CD4-positive, CD25-positive, alpha-beta regulatory T cell (primary cell): Measurements from ENCODE around the gene RIPK1. TPM values are rescaled to one million over a fixed set of nuclear protein-coding genes. Genes with fewer than 3 reads are reported as not detected.
"Not testable (repeated sequence)": the region's sequence is repeated elsewhere in the genome, so short reads cannot be mapped to it uniquely, and the experiment has no call there.

Source experiments
- ATAC-seq, 2 donors: fragments of 150-1000 bp; cut with Tn5 transposase; one replicate each; pipeline ENCODE4 v1.10.0; 2021; ENCODE audit warnings: low read depth in 2 of 2, moderate number of reproducible peaks in 2 of 2, moderate library complexity in 1 of 2
- DNase-seq, 3 donors: peaks; one replicate each; pipeline versions ENCODE4 v3.0.0 to v3.0.0-alpha.2; 2012 to 2022; ENCODE audit warnings: mixed read lengths in 1 of 3
- H3K27ac ChIP-seq: one replicate; pipeline ENCODE4 v1.7.0; 2013; ENCODE audit warnings: mild to moderate bottlenecking, low read length; ENCODE audit not compliant: insufficient read depth, poor library complexity, severe bottlenecking
- H3K27me3 ChIP-seq: one replicate; pipeline ENCODE4 v1.7.0; 2013; ENCODE audit warnings: low read length; ENCODE audit not compliant: control insufficient read depth, insufficient read depth
- H3K36me3 ChIP-seq: one replicate; pipeline ENCODE4 v1.7.0; 2013; ENCODE audit warnings: mild to moderate bottlenecking, low read length, moderate library complexity; ENCODE audit not compliant: control insufficient read depth, insufficient read depth
- H3K4me1 ChIP-seq: 2 replicates; pipeline ENCODE4 v1.7.0; 2013; ENCODE audit warnings: mild to moderate bottlenecking, low read length; ENCODE audit not compliant: insufficient read depth, control insufficient read depth, poor library complexity, severe bottlenecking
- H3K4me3 ChIP-seq: one replicate; pipeline ENCODE4 v1.7.0; 2013; ENCODE audit warnings: low read depth, mild to moderate bottlenecking, low read length, moderate library complexity
- H3K9me3 ChIP-seq, 2 experiments: 1 replicate in 1 of 2; 2 replicates in 1 of 2; pipeline ENCODE4 v1.7.0; 2013; ENCODE audit warnings: low read length in 2 of 2, mild to moderate bottlenecking in 1 of 2, moderate library complexity in 1 of 2; ENCODE audit not compliant: control insufficient read depth in 2 of 2
- H3K27ac Mint-ChIP-seq, 3 donors: one replicate each; pipeline ENCODE4 v1.8.0; 2020 to 2022; ENCODE audit warnings: mild to moderate bottlenecking in 3 of 3, mixed read lengths in 3 of 3, moderate library complexity in 2 of 3
- H3K27me3 Mint-ChIP-seq: one replicate; pipeline ENCODE4 v1.8.0; 2022; ENCODE audit warnings: mild to moderate bottlenecking, mixed read lengths
- H3K36me3 Mint-ChIP-seq: one replicate; pipeline ENCODE4 v1.8.0; 2020; ENCODE audit warnings: mixed read lengths
- H3K4me1 Mint-ChIP-seq, 4 donors: one replicate each; pipeline ENCODE4 v1.8.0; 2020 to 2022; ENCODE audit warnings: mixed read lengths in 4 of 4, mild to moderate bottlenecking in 1 of 4
- H3K4me3 Mint-ChIP-seq, 4 donors: one replicate each; pipeline ENCODE4 v1.8.0; 2020 to 2022; ENCODE audit warnings: mild to moderate bottlenecking in 4 of 4, mixed read lengths in 4 of 4, moderate library complexity in 3 of 4
- H3K9me3 Mint-ChIP-seq, 7 donors: one replicate each; pipeline ENCODE4 v1.8.0; 2020 to 2022; ENCODE audit warnings: mixed read lengths in 7 of 7, mild to moderate bottlenecking in 3 of 7, moderate library complexity in 2 of 7
- polyA plus RNA-seq, 4 donors: library from polyadenylated mRNA; unstranded; fragments of 300-500 nt; fragmentation: Illumina TruSeq; gene quantifications; one replicate each; pipeline ENCODE4 v1.2.3, GENCODE V29; 2021
- total RNA-seq: library from RNA; stranded (reverse); gene quantifications from one replicate; pipeline ENCODE4 v1.2.3, GENCODE V29; 2022

The RIPK1 gene
- 27.1 TPM for total RNA-seq
- 10 to 100 TPM; 19.4 to 22.4 (median 21.2) TPM for polyA plus RNA-seq

DNA sequence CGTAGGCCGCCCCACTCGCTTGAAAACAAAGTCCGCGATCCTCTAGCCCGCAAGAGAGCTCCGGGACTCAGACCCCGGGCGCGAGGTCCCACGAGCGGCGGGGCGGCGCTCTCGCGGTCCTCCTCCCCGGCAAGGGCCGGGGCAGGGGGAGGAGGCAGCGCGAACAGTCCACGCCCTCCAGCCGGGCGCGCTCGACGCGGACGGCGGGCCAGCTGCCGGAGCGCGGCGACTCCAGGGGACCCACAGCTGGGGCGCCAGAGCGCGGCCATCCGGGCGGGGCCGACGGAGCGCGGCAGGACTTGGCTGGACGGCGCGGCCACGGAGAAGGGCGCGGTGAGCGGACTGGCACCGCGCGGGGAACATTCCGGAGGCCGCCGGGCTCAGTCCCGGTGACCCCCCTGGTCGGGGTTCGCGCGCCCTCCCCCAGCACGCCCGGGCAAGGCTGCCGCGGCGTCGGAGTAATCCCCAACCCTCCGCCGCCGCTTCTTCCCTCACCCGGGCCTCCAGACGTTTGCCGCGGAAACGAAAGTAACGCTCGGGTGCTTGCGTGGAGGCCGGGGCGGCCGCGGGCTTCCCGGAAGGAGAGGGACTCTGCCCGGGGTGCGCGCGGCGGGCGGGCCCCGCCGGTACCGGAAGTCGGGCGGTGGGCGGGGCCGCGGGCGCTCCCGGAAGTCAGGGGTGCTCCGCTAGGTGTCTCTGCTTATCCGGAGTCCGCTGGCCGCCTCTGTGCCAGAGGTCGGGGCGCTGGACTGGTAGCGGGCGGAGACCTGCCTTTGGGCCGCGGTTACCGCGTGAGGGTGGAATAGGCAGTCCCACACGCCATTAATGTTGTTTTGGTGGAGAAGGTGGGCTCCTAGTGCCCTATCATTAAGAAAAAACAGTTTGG is at the start of gene RIPK1:
RIPK1 (plus strand) TSS at position 166 of the 886 bp plus-strand sequence. CDS start 8,330 bp downstream, outside the sequence.
- Histone ChIP-seq H3K27me3 (no peaks in the 10 kb centered on the region), H3K9me3 (no peaks in the 10 kb centered on the region), H3K4me3 (peak within 1 kb of the TSS; percentile 88), H3K4me1 (peaks cover 50% of the 10 kb centered on the region), H3K36me3 (peaks cover 15% of the 10 kb centered on the region), H3K27ac (peak within 1 kb of the TSS; percentile 98)
- Mint-ChIP-seq H3K4me3 (peak within 1 kb of the TSS; percentile 94 to 100 (median 98)), H3K27ac (peak within 1 kb of the TSS; percentile 96 to 97 (median 97)), H3K9me3 (no peaks in the 10 kb centered on the region), H3K36me3 (peaks cover 10% of the 10 kb centered on the region), H3K4me1 (peaks cover 40 to 76% (median 53%) of the 10 kb centered on the region in 4 donors), H3K27me3 (no peaks in the 10 kb centered on the region)
- DNase-seq (peak; percentile 92 to 94 (median 93)), ATAC-seq (peak; percentile 82 to 86)

- Mint-ChIP-seq H3K9me3 (peaks cover 0 to 2% (median 0%) of the 10 kb centered on the region in 7 donors), H3K27ac (peak overlapping the region in 1 of 3 donors; percentile 58), H3K36me3 (peaks cover 46% of the 10 kb centered on the region), H3K4me1 (peaks cover 14 to 21% (median 16%) of the 10 kb centered on the region in 4 donors), H3K4me3 (peak overlapping the region in 1 of 4 donors; percentile 35), H3K27me3 (no peaks in the 10 kb centered on the region)
- Histone ChIP-seq H3K9me3 (no peaks in the 10 kb centered on the region), H3K4me3 (no peak overlapping the region), H3K4me1 (peaks cover 23% of the 10 kb centered on the region), H3K27me3 (no peaks in the 10 kb centered on the region), H3K36me3 (peaks cover 26% of the 10 kb centered on the region), H3K27ac (no peak overlapping the region)
- no peak for ATAC-seq
- no peak for DNase-seq
These were observed 49.2 kb upstream of the RIPK1 start for GRCh38 chr6:3019065-3019464.

DNA sequence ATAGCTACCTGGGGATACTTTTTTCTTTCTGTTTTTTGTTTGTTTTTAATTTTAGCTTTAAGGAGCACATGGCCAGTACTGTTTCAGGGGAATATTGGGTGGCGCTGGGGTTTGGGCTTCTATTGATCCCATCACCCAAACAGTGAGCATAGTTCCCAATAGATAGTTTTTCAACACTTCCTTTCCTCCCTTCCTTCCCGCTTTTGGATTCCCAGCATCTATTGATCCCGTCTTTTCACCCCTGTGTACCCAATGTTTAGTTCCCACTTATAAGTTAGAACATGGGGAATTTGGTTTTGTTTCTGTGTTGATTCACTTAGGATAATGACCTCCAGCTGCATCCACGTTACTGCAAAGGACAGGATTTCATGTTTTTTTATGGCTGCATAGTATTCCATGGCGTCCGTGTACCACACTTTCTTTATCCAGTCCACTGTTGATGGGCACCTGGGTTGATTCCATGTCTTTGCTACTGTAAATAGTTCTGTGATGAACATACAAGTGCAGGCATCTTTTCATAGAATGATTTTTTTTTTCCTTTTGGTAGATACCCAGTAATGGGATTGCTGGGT is 48.5 kb upstream of the RIPK1 start:
- no peaks in the 10 kb centered on the region for H3K27me3 Mint-ChIP-seq
- no peak for DNase-seq
- peaks cover 31% of the 10 kb centered on the region for H3K4me1 ChIP-seq
- no peak for ATAC-seq
- H3K4me3 Mint-ChIP-seq, result peak overlapping the region in 2 of 4 donors; percentile 22 to 64
- H3K27me3 ChIP-seq, result no peaks in the 10 kb centered on the region
- no peak overlapping the region for H3K4me3 ChIP-seq
- H3K27ac ChIP-seq, result no peak overlapping the region
- H3K27ac Mint-ChIP-seq, result peak overlapping the region; percentile 26 to 79 (median 58)
- H3K4me1 Mint-ChIP-seq, result peaks cover 14 to 29% (median 18%) of the 10 kb centered on the region in 4 donors
- H3K9me3 ChIP-seq, result no peaks in the 10 kb centered on the region
- H3K9me3 Mint-ChIP-seq, result peaks cover 0 to 2% (median 0%) of the 10 kb centered on the region in 7 donors
- peaks cover 39% of the 10 kb centered on the region for H3K36me3 Mint-ChIP-seq
- H3K36me3 ChIP-seq, result peaks cover 22% of the 10 kb centered on the region

GRCh38 chr6:3020976-3021598 is 47.2 kb upstream of the RIPK1 start:
- not testable (repeated sequence) for H3K9me3 Mint-ChIP-seq, ATAC-seq, H3K4me3 ChIP-seq, H3K9me3 ChIP-seq, DNase-seq, H3K27me3 Mint-ChIP-seq, H3K27ac Mint-ChIP-seq, H3K27me3 ChIP-seq, H3K27ac ChIP-seq
- Histone ChIP-seq H3K36me3 (peaks cover 12% of the 10 kb centered on the region), H3K4me1 (peaks cover 44% of the 10 kb centered on the region)
- Mint-ChIP-seq H3K36me3 (peaks cover 28% of the 10 kb centered on the region), H3K4me1 (peaks cover 19 to 40% (median 24%) of the 10 kb centered on the region in 4 donors), H3K4me3 (peak overlapping the region in 2 of 4 donors; percentile 11 to 62)

DNA sequence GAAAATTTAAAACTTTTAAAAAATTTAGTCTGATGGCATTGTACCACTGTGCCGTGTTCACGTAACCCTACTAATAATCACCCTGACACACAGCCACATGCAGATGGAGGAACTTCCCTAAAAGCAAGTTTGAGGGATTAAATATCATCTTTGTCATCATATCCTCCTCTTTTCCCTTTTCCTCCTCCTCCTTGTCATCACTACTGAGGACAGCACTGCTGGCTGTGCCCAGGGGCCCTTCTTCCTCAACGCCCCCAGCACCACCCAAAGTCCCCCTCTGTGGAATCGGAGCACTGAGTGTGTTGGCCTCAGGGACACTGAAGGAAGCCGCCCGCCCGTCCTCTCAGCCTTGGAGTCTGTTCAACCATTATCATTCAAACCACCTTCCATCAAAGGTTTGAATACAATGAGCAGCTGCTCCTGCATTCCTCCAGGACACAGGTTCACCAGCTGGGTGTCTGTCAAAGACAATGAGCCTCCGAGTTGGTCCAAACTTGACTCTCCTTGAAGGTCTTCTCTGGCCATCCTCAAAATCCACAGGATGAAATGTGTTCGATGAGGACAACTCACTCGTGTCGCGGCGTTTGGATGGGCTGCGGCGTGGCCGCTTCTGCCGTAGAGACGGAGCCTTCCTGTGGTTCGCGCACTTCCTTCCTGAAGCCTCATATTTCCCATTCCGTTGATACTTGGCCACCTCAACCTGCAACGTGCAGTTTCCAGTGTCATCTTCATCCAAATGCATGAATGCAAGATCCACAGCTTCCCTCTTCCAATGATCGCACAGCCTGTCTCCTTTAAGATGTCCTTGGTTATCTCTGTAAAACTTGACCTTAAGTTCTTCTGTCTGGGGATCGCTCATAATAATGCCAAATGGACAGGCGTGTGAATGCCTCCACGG is 45.3 kb upstream of the RIPK1 start:
- H3K36me3 Mint-ChIP-seq, result peaks cover 16% of the 10 kb centered on the region
- H3K9me3 Mint-ChIP-seq, result peaks cover 0 to 2% (median 0%) of the 10 kb centered on the region in 7 donors
- H3K27me3 Mint-ChIP-seq, result peaks cover 7% of the 10 kb centered on the region
- ATAC-seq (no peak), DNase-seq (peak in 1 of 3 donors; percentile 58)
- peaks cover 28 to 56% (median 37%) of the 10 kb centered on the region in 4 donors for H3K4me1 Mint-ChIP-seq
- H3K4me3 Mint-ChIP-seq, result peak overlapping the region; percentile 91 to 95 (median 94)
- Histone ChIP-seq H3K27me3 (no peaks in the 10 kb centered on the region), H3K4me3 (peak overlapping the region; percentile 97), H3K36me3 (peaks cover 7% of the 10 kb centered on the region), H3K9me3 (no peaks in the 10 kb centered on the region), H3K27ac (peak overlapping the region; percentile 73), H3K4me1 (peaks cover 62% of the 10 kb centered on the region)
- peak overlapping the region; percentile 83 to 99 (median 92) for H3K27ac Mint-ChIP-seq

DNA sequence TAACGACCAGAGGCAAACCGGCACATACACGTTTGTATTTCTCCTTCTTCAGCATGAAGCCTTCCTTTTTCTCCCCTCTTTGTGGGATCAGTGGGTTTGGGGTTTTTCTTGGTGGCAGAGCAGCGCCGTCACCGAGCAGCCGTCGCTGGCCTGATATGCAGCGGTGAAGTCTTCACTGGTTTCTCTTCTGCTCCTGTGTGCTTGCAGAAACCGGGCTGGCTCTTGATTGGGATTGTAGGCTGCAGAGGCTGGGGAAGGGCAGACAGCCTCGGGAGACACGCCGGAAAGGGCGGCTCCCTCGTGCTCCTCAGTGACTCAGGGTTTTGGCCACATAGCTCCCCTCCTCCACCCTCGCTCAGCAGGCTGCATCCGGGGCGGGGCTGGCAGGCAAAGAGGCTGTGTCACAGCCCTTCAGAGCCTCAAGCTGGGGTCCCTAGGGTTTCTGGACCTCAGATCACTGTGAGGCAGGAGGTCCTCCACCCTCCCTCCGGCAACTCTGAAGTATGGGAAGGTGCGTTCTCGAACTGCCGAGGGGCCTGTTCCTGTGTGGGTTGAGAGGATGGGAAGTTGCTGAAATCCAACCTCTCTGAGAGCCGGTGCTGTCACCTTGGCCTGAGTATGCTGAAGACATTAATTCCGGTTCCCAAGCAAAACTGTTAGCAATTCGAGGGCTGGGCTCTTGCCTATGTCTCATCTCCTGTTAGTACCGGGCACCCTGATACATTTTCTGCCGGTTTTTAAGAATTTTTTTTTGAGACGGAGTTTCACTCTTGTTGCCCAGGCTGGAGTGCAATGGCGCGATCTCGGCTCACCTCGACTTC is 44.4 kb upstream of the RIPK1 start:
- Histone ChIP-seq H3K27me3 (no peaks in the 10 kb centered on the region), H3K4me3 (peak overlapping the region; percentile 97), H3K36me3 (peaks cover 7% of the 10 kb centered on the region), H3K4me1 (peaks cover 62% of the 10 kb centered on the region), H3K9me3 (no peaks in the 10 kb centered on the region), H3K27ac (peak overlapping the region; percentile 73)
- H3K4me1 Mint-ChIP-seq, result peaks cover 28 to 63% (median 41%) of the 10 kb centered on the region in 4 donors
- H3K36me3 Mint-ChIP-seq, result peaks cover 16% of the 10 kb centered on the region
- peak; percentile 90 to 94 for ATAC-seq
- peaks cover 0 to 2% (median 0%) of the 10 kb centered on the region in 7 donors for H3K9me3 Mint-ChIP-seq
- H3K27ac Mint-ChIP-seq, result peak overlapping the region; percentile 83 to 99 (median 92)
- H3K27me3 Mint-ChIP-seq, result peaks cover 7% of the 10 kb centered on the region
- peak overlapping the region; percentile 91 to 95 (median 94) for H3K4me3 Mint-ChIP-seq
- peak; percentile 75 to 96 (median 80) for DNase-seq
